NAMALWA (cell line): ENCODE measurements around the gene APOBEC2.
"Not testable (repeated sequence)": the region's sequence is repeated elsewhere in the genome, so short reads cannot be mapped to it uniquely, and the experiment has no call there.

Experiments
- DNase-seq: peaks from one replicate; pipeline ENCODE4 v3.0.0-alpha.2; 2015; ENCODE audit warnings: low spot score

APOBEC2 gene

DNA sequence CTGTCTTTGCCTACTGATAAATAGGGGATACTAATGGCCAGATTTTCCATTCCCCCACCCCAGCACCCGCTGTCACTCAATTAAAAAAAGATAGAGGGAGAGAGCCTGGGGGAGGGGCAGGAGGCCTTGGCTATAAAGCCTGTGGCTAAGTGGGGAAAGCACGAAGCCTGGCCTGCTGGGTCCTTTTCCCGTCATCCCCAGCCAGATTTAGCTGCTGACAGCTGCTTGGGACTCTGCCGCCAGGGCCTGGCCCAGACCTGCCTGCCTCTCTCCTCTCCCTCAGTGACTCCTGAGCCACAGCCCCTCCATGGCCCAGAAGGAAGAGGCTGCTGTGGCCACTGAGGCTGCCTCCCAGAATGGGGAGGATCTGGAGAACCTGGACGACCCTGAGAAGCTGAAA is at the start of gene APOBEC2:
Gene APOBEC2, plus strand, starts transcription at position 162 of the 400 bp plus-strand sequence. Its CDS starts 146 bp downstream, at position 308.
- DNase-seq: no peak

DNA sequence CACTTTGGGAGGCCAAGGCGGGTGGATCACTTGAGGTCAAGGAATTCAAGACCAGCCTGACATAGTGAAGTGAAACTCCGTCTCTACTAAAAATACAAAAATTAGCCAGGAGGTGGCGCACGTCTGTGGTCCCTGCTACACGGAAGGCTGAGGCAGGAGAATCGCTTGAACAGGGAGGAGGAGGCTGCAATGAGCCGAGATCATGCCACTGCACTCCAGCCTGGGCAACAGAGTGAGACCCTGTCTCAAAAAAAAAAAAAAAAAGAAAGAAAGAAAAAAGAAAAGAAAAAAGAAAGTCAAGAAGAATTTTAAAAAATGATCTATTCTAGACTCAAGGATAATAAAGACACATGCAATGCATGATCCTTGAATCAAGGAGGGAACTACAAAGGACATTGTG is 46.8 kb upstream of the APOBEC2 start:
- peak; percentile 76 for DNase-seq

DNA sequence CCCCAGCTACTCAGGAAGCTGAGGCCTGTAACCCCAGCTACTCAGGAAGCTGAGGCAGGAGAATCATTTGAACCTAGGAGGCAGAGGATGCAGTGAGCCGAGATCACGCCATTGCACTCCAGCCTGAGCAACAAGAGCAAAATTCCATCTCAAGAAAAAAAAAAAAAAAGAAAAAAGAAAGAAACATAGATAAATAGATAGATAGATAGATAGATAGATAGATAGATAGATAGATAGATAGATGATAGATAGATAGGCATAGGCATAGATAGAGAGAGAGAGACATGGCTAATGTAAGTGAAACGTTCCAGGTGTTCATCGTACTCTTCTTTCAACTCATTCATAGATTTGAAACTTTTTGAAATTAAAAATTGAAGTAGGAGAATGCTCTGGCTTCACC is 46.0 kb upstream of the APOBEC2 start:
- DNase-seq: not testable (repeated sequence)

DNA sequence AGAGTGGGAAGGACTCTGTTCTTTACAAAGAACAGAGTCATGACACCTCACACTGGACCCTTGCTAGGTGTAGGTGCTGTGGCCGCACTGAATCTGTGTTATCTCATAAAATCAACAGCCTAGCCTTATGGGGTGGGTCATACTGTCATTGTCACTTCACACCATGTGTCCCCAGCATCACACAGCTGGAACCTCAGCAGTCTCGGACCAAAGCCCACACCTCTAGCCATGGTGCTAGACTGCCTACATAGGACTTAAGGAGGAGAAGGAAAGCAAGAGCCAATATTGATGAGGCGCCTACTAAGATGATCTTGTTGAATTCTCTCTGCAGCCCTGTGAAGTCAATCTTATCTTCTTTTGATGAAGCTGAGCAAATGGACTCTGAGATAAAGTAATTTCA is 45.0 kb upstream of the APOBEC2 start:
- DNase-seq: no peak

GRCh38 chr6:41009669-41010068 is 43.3 kb upstream of the APOBEC2 start:
- no peak for DNase-seq

DNA sequence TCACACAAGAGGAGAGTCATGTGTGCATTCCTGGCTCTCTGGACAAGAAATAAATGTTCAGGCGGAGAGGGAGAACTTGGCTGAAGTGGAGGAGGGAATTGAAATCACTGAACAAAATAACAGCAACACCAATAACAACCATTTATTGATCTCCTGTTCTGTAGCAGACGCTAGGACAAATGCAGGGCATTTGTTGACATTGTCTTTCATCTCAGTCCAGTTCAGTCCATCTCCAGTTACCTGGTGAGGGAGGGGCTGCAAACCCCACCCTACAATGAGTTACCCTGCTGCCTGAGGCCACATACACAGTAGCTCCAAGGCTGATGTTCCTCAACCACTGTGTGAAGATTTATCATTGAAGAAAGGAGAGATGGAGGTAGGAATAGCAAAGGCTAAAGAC is 41.3 kb upstream of the APOBEC2 start:
- DNase-seq: no peak

- DNase-seq: no peak
These were observed 39.4 kb upstream of the APOBEC2 start for GRCh38 chr6:41013466-41014153.

- no peak for DNase-seq
These were observed 38.2 kb upstream of the APOBEC2 start for GRCh38 chr6:41014780-41015179.

- not testable (repeated sequence) for DNase-seq
These were observed 37.1 kb upstream of the APOBEC2 start for GRCh38 chr6:41015860-41016259.

DNA sequence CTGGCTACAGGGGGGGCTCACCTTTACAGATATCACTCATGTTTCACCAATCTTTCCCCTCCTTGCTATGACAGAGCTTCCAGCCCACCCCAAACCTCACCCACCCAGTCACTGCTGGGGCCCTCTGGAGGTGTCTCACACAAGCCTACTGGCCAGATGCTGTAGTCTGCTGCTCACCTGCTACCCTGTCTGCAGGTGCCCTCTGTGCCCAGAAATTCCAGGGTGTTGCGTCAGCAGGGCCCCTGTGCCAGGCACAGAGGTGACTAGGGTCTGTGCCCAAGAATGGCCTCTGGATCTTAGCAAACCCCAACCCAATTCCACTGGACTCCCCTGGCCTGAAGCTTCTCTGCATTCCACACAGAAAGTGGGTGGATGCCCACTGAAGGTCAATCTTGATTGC is 35.3 kb upstream of the APOBEC2 start:
- DNase-seq: no peak

GRCh38 chr6:41021832-41022231 is 31.2 kb upstream of the APOBEC2 start:
- DNase-seq: no peak

GRCh38 chr6:41022294-41022693 is 30.7 kb upstream of the APOBEC2 start:
- no peak for DNase-seq

DNA sequence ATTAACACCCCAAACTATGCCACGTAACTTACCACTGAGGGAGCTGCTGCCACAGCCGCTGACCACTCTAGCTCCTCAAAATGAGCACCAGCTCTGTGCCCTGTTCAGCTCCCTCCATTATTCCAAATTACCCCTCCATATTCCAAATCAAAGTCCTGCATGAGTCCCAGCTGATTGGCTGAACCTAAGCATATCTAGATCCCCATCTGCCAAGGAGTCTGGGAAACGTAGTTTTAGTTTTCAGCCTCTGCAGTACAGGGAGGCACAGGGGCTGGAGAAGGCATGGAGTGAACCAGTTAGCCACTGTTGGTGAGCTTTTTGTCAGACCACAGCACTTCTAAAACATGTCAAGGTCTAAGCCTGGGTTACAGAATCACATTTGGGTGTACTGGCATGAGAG is 29.9 kb upstream of the APOBEC2 start:
- DNase-seq: no peak

- DNase-seq: no peak
These were observed 27.0 kb upstream of the APOBEC2 start for GRCh38 chr6:41025966-41026530.

GRCh38 chr6:41027241-41027640 is 25.8 kb upstream of the APOBEC2 start:
- peak; percentile 8 for DNase-seq

DNA sequence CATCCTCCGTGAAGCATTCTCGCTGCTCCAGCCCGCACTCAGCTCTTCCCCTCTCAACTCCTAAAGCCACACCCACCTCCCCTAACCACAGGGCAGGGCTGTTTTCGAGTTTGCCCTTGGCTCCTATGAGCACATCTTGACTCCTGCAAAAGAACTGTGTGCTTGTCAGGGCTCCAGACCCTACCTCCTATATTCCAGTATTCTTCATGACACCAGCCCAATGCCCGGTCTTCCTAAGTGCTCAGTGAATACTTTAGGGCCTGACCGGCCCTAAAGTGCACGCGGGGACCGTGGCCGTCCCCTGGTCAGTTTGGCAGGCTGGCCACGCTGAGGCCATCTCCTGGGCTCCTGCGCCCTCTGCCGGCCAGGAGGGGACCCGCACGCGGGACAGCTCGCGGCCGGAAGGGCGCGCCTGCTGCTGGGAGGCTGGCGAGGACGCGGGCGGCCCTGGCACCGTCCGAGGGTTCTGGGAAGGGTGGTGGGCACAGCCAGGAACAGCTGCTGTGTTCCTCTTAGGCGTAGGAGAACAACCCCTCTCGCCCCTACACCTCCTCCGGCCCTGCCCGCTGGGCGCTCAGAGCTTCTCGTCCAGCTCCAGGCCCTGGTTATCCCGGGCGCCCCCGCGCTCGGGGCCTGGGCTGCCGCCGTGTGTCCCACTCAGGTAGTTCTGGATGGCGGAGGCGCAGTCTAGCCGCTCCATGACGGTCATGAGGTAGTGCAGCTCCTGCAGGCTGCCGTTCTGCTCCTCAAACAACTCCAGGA is 25.0 kb upstream of the APOBEC2 start:
- DNase-seq: peak; percentile 86

DNA sequence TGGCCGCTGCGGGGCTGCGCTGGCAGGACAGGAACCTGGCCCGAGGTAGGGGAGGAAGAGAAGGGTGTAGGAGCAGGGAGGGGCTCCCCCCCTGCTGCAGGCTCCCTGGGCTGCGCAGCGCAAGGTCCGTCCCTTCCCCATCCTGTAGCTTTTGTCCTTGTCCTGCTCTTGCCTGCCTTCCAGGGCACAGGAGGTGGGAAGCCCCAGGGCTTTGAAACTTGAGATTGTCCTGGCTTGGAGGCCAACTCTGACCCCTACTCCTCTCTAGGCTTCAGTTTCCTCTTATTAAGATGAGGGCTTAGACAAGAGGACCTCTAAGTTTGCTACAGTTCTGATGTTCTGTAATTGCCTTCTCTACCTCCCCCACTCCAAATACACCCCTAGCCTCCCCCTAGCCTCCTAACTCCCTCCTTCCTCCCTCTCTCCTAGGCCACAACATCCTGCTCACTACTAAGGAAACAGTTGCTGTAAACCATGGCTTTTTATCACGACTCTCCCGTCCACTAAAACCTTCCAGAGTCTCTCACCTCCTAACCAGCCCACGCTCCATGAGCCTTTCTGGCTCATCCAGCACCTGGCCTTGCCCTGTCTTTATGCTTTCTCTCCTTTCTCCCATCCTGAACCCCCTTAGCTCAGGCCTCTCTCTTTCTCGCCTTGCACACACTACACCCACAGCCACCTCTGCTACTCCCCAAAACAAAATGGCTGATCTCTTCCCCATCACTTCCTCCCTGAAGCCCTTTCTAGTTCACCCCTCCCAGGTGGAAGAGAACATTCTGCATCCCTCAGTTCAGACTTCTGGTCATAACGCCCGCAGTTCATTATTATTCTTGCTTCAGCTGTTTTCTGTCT is 24.2 kb upstream of the APOBEC2 start:
- no peak for DNase-seq

DNA sequence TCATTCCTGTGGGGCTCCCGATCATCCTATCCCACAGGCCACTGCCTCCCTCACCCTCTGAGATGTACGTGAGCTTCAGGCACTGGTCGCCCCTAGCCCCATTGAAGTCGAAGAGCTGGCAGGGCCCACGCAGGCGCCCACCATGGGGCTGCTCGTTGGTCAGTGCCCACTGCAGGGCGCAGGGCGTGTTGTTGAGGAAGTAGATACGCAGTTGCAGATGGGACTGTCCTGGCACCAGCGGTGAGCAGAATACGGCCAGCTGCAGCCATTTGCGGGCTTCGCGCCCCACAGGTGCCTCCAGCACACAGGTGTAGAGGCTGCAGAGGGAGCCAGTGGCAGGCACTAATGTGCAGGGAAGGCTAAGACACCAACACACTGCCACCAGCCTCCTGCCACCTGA is 20.2 kb upstream of the APOBEC2 start:
- no peak for DNase-seq

DNA sequence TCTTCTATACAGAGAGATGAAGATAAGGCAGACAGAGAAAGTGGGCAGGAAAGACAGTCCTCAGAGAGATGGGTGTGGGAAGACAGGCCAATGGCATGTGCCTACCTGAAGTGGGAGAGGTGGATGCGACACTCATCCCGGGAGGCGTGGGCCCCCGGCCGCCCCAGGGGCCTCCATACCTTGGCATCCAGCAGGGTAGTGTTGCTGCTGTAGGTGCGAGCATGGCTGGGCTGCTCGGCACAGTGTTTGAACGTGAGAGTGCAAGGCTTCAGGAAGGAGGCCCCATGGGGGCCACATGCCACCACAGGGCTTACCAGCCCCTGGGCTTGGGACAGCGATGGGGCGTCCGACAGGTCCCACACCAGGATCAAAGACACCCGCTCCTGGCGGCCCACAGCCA is 19.2 kb upstream of the APOBEC2 start:
- no peak for DNase-seq

DNA sequence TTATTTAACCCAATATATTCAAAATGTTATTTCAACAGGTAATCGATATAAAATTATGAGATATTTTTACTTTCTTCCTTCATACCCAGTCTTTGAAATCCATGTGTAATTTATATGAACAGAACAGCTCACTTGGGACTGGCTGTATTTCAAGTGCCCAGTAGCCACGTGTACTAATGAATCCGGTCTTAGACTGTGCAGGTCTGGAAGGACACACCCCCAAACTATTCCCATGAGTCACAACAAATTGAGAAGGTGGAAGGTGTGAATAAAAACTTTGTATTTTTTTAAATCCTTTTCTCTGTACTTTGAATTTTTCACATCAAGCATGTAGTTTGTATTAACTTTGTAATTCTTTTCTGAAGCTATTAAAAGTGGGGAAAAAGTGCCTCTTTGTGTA is 16.8 kb upstream of the APOBEC2 start:
- DNase-seq: no peak

- DNase-seq: no peak
These were observed 16.4 kb upstream of the APOBEC2 start for GRCh38 chr6:41036601-41037000.

DNA sequence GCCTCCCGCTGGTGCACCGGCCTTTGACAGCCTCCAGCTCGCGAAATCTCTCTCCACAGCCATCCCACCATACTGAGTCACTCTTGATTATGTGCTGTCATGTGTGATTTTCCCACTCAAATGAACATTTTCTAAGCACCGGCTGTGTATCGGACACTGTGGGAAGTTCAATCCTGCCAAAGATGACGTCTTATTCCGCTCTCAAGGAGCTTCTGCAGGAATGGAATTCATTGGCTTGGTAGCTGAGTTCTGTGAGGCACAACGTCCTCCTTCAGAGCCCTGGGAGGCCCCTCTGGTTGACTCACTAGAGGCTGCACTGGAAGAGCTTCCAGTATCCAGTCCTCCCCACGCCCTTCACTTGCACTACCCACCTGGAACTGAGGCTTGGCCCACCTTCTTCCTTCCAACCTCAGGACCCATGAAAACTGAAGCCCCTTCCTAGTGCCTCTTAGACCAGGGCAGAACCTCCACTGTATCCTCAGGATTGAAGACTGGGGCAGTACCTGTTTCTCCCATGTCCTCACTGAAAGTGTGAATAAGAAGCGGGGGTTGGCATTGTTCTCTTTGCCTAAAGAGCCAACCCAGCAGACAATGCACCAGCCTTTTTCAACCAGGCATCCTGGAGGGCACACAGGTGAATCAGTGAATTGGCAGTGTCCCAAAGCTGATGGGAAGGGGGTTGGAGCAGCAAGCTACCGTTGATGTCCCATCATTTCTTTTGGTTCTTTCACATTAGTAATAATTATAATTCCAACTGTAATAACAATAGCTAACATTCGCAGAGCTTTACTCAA is 15.7 kb upstream of the APOBEC2 start:
- no peak for DNase-seq
